Measurements from ENCODE around the gene TMEM30B.

GRCh38 chr14:61308198-61308597 lies 27.1 kb upstream of the TMEM30B start:
- TF ChIP-seq PML (IDR thresholded peaks at IDR 0.05; ENCODE audit: low read length), result no peak
- TF ChIP-seq, protein P1, sequence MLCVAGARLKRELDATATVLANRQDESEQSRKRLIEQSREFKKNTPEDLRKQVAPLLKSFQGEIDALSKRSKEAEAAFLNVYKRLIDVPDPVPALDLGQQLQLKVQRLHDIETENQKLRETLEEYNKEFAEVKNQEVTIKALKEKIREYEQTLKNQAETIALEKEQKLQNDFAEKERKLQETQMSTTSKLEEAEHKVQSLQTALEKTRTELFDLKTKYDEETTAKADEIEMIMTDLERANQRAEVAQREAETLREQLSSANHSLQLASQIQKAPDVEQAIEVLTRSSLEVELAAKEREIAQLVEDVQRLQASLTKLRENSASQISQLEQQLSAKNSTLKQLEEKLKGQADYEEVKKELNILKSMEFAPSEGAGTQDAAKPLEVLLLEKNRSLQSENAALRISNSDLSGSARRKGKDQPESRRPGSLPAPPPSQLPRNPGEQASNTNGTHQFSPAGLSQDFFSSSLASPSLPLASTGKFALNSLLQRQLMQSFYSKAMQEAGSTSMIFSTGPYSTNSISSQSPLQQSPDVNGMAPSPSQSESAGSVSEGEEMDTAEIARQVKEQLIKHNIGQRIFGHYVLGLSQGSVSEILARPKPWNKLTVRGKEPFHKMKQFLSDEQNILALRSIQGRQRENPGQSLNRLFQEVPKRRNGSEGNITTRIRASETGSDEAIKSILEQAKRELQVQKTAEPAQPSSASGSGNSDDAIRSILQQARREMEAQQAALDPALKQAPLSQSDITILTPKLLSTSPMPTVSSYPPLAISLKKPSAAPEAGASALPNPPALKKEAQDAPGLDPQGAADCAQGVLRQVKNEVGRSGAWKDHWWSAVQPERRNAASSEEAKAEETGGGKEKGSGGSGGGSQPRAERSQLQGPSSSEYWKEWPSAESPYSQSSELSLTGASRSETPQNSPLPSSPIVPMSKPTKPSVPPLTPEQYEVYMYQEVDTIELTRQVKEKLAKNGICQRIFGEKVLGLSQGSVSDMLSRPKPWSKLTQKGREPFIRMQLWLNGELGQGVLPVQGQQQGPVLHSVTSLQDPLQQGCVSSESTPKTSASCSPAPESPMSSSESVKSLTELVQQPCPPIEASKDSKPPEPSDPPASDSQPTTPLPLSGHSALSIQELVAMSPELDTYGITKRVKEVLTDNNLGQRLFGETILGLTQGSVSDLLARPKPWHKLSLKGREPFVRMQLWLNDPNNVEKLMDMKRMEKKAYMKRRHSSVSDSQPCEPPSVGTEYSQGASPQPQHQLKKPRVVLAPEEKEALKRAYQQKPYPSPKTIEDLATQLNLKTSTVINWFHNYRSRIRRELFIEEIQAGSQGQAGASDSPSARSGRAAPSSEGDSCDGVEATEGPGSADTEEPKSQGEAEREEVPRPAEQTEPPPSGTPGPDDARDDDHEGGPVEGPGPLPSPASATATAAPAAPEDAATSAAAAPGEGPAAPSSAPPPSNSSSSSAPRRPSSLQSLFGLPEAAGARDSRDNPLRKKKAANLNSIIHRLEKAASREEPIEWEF (IDR thresholded peaks at IDR 0.05; ENCODE audit: insufficient replicate concordance, low read depth, low read length), result no peak
- no peak for TF ChIP-seq CREB1 (IDR thresholded peaks at IDR 0.05; ENCODE audit: low read depth)
